HepG2 (cell line): ENCODE results near the gene KBTBD13. TPM values are rescaled to one million over a fixed set of nuclear protein-coding genes. Genes with fewer than 3 reads are reported as not detected.
A peak's percentile ranks its signal among the peaks of the same experiment; 100 is the strongest.

Experiments
- DPF2 ChIP-seq: sonication (generic); formaldehyde crosslinking; IDR thresholded peaks from 2 replicates; pipeline ENCODE4 v1.4.0; 2020; ENCODE audit warnings: mild to moderate bottlenecking, low read depth, missing genetic modification reagents, borderline replicate concordance
- ELF3 ChIP-seq: IDR thresholded peaks from 2 replicates; pipeline ENCODE4 v1.6.1; 2016; ENCODE audit warnings: missing genetic modification reagents, missing compliant biosample characterization
- GABPB1 ChIP-seq: IDR thresholded peaks from 2 replicates; pipeline ENCODE4 v1.6.1; 2016; ENCODE audit warnings: mild to moderate bottlenecking, missing genetic modification reagents, moderate library complexity, missing compliant biosample characterization
- GTF3A ChIP-seq: sonication (generic); formaldehyde crosslinking; conservative IDR thresholded peaks from 2 replicates; pipeline ENCODE4 v1.4.0; 2020; ENCODE audit warnings: mild to moderate bottlenecking, missing genetic modification reagents
- KDM3A ChIP-seq: IDR thresholded peaks from 2 replicates; pipeline ENCODE4 v1.6.1; 2018; ENCODE audit warnings: low read depth, missing compliant biosample characterization
- KDM6A ChIP-seq: IDR thresholded peaks from 2 replicates; pipeline ENCODE4 v1.6.1; 2016; ENCODE audit warnings: low read depth
- KMT2A ChIP-seq: sonication (generic); formaldehyde crosslinking; IDR thresholded peaks from 2 replicates; pipeline ENCODE4 v1.4.0; 2020; ENCODE audit warnings: missing genetic modification reagents
- MBD4 ChIP-seq: IDR thresholded peaks from 2 replicates; pipeline ENCODE4 v1.6.1; 2012; ENCODE audit warnings: low read length, inconsistent platforms, borderline replicate concordance
- MED1 ChIP-seq: sonication (generic); formaldehyde crosslinking; IDR thresholded peaks from 2 replicates; pipeline ENCODE4 v1.4.0; 2020; ENCODE audit warnings: missing genetic modification reagents
- MXD4 ChIP-seq: IDR thresholded peaks from 2 replicates; pipeline ENCODE4 v1.6.1; 2016; ENCODE audit warnings: mild to moderate bottlenecking, missing biosample characterization, missing genetic modification reagents
- NR2F2 ChIP-seq: IDR thresholded peaks from 2 replicates; pipeline ENCODE4 v1.6.1; 2012; ENCODE audit warnings: low read depth, inconsistent platforms, borderline replicate concordance
- PHF20 ChIP-seq: sonication (generic); formaldehyde crosslinking; IDR thresholded peaks from 2 replicates; pipeline ENCODE4 v1.5.0; 2020; ENCODE audit warnings: mild to moderate bottlenecking, missing genetic modification reagents
- PHF8 ChIP-seq: sonication (generic); formaldehyde crosslinking; IDR thresholded peaks from 2 replicates; pipeline ENCODE4 v1.5.0; 2020; ENCODE audit warnings: missing genetic modification reagents
- PPARG ChIP-seq: conservative IDR thresholded peaks from 2 replicates; pipeline ENCODE4 v1.6.1; 2016; ENCODE audit warnings: missing biosample characterization, missing genetic modification reagents
- SRF ChIP-seq: IDR thresholded peaks from 2 replicates; pipeline ENCODE4 v1.6.1; 2011; ENCODE audit warnings: mild to moderate bottlenecking, low read depth, low read length, moderate library complexity
- TBX2 ChIP-seq: sonication (generic); formaldehyde crosslinking; IDR thresholded peaks from 2 replicates; pipeline ENCODE4 v1.5.0; 2020; ENCODE audit warnings: missing genetic modification reagents, mild to moderate bottlenecking, borderline replicate concordance
- XRCC5 ChIP-seq: fragments of 200-400 bp; formaldehyde crosslinking; optimal IDR thresholded peaks from 2 replicates; pipeline ENCODE3; 2017; ENCODE audit warnings: mild to moderate bottlenecking, low read length
- YEATS2 ChIP-seq: sonication (generic); formaldehyde crosslinking; IDR thresholded peaks from 2 replicates; pipeline ENCODE4 v1.4.0; 2020; ENCODE audit warnings: missing genetic modification reagents, borderline replicate concordance
- ZNF282 ChIP-seq: fragments of 450-650 bp; IDR thresholded peaks from 2 replicates; pipeline ENCODE4 v1.6.1; 2018; ENCODE audit not compliant: partially characterized antibody
- ZNF629 ChIP-seq: sonication (generic); formaldehyde crosslinking; conservative IDR thresholded peaks from 2 replicates; pipeline ENCODE4 v1.5.0; 2020; ENCODE audit warnings: missing genetic modification reagents
- ZNF768 ChIP-seq: sonication (generic); formaldehyde crosslinking; IDR thresholded peaks from 2 replicates; pipeline ENCODE4 v1.4.0; 2020; ENCODE audit warnings: missing genetic modification reagents
- ZNF792 ChIP-seq: IDR thresholded peaks from 2 replicates; pipeline ENCODE4 v1.6.1; 2016
- ZNF891 ChIP-seq: sonication (generic); formaldehyde crosslinking; IDR thresholded peaks from 2 replicates; pipeline ENCODE4 v1.5.0; 2020; ENCODE audit warnings: mild to moderate bottlenecking, missing genetic modification reagents
- ZSCAN9 ChIP-seq: IDR thresholded peaks from 2 replicates; pipeline ENCODE4 v1.6.1; 2016; ENCODE audit warnings: borderline replicate concordance
- polyA plus RNA-seq, 8 experiments: library from polyadenylated mRNA; depleted of rRNA in 3 of 8; stranded (reverse) in 7 of 8; unstranded in 1 of 8; fragments of >200 nt; fragmentation: Illumina TruSeq in 4 of 8; extraction: Trizol in 4 of 8; gene quantifications; 2 replicates each; pipeline versions ENCODE4 v1.2.1 to v1.2.3, GENCODE V29; 2011 to 2016; ENCODE audit warnings: low read depth in 4 of 8, missing spikeins in 1 of 8, mixed read lengths in 1 of 8; ENCODE audit not compliant: insufficient read depth in 1 of 8
- total RNA-seq, 5 experiments: library from RNA; depleted of rRNA; stranded (reverse); fragments of >200 nt; fragmentation: Illumina TruSeq; extraction: Trizol; gene quantifications; 2 replicates each; pipeline ENCODE4 v1.2.3, GENCODE V29; 2016; ENCODE audit warnings: low read depth in 1 of 5
- TF ChIP-seq, protein P1 (sequence below): sonication (generic); formaldehyde crosslinking; IDR thresholded peaks from 2 replicates; pipeline ENCODE4 v1.4.0; 2020; ENCODE audit warnings: missing genetic modification reagents, mild to moderate bottlenecking, borderline replicate concordance
- TF ChIP-seq, protein P2 (sequence below): sonication (generic); formaldehyde crosslinking; IDR thresholded peaks from 2 replicates; pipeline ENCODE4 v1.4.0; 2020; ENCODE audit warnings: mild to moderate bottlenecking, missing genetic modification reagents
- TF ChIP-seq, protein P3 (sequence below): sonication (generic); formaldehyde crosslinking; IDR thresholded peaks from 2 replicates; pipeline ENCODE4 v1.8.0; 2022; ENCODE audit warnings: missing genetic modification reagents, mild to moderate bottlenecking, inconsistent platforms, borderline replicate concordance

Gene KBTBD13
- total and polyA plus RNA-seq, 2 of the 13 experiments (the other 11 are each of a cell fraction or from before 2014, with no cell fraction given): not detected

DNA sequence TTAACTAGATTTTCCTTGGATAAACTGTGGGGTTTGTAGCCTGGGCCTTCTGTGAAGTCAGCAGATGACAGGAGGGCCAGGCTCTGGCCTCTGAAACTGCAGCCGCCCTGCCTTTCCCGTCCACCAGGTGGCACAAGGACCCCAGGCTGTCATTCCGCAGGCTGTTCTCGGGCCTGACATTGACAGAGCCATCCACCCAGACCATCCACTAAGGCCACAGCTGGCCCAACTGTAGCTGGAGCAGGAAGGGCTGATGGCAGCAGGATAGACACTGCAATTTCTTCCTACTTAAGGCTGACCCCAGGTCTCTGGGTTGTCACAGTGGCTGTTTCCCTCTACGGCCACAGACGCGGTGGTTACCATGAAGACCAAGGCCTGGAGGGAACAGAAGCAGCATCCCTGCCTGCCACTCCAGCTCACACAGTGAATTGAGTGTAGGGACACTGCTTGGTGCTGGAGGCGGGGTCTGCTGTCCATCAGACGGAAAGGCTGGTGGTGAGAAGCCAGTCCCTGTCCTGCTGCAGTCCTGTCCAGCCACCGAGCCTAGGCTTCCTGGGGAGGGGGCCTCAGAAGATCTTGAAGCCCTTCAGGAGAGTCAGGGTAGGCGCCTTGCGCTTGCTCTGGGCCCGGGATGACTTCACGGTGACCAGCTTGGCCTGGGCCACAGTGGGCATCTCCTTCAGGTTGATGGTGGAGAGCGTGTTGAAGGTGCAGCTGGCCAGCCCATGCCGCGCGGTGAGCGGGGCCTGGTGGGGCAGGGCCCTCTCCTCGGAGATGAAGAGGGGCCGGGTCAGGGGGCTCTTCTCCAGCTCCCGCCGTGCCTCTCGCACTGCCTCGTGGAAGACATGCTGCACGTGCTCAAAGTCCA lies 22.0 kb upstream of the KBTBD13 start (continued):
- TF ChIP-seq ZSCAN9 (peak; percentile 85; the same call in 1 of the 2 replicates), ZNF768 (CRISPR knock-in tag) (peak; percentile 55; the same call in 1 of the 2 replicates), PHF8 (CRISPR knock-in tag) (0 out of 2 replicates have a peak, but pooled peaks have one; percentile 19), ELF3 (peak; percentile 63), SRF (no peak), KMT2A (CRISPR knock-in tag) (0 out of 2 replicates have a peak, but pooled peaks have one; percentile 35), MBD4 (no peak), ZNF792 (CRISPR knock-in tag) (0 out of 2 replicates have a peak, but pooled peaks have one; percentile 49), GABPB1 (CRISPR knock-in tag) (peak; percentile 50), NR2F2 (no peak; the same call in 1 of the 2 replicates), KDM3A (CRISPR knock-in tag) (0 out of 2 replicates have a peak, but pooled peaks have one; percentile 52), PPARG (CRISPR knock-in tag) (0 out of 2 replicates have a peak, but pooled peaks have one; percentile 19), XRCC5 (peak; percentile 61), ZNF891 (peak; percentile 23; the same call in 1 of the 2 replicates), DPF2 (CRISPR knock-in tag) (no peak), KDM6A (CRISPR knock-in tag) (no peak), PHF20 (CRISPR knock-in tag) (no peak), ZNF282 (no peak), MXD4 (CRISPR knock-in tag) (peak; percentile 65; the same call in 1 of the 2 replicates), YEATS2 (CRISPR knock-in tag) (peak; percentile 45; the same call in 1 of the 2 replicates), ZNF629 (no peak), TBX2 (CRISPR knock-in tag) (0 out of 2 replicates have a peak, but pooled peaks have one; percentile 16), GTF3A (0 out of 2 replicates have a peak, but pooled peaks have one; percentile 69), MED1 (CRISPR knock-in tag) (0 out of 2 replicates have a peak, but pooled peaks have one; percentile 43)
- TF ChIP-seq, protein P1, sequence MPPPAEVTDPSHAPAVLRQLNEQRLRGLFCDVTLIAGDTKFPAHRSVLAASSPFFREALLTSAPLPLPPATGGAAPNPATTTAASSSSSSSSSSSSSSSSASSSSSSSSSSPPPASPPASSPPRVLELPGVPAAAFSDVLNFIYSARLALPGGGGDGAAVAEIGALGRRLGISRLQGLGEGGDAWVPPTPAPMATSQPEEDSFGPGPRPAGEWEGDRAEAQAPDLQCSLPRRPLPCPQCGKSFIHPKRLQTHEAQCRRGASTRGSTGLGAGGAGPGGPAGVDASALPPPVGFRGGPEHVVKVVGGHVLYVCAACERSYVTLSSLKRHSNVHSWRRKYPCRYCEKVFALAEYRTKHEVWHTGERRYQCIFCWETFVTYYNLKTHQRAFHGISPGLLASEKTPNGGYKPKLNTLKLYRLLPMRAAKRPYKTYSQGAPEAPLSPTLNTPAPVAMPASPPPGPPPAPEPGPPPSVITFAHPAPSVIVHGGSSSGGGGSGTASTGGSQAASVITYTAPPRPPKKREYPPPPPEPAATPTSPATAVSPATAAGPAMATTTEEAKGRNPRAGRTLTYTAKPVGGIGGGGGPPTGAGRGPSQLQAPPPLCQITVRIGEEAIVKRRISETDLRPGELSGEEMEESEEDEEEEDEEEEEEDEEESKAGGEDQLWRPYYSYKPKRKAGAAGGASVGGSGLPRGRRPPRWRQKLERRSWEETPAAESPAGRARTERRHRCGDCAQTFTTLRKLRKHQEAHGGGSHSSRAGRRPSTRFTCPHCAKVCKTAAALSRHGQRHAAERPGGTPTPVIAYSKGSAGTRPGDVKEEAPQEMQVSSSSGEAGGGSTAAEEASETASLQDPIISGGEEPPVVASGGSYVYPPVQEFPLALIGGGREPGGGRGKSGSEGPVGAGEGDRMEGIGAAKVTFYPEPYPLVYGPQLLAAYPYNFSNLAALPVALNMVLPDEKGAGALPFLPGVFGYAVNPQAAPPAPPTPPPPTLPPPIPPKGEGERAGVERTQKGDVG: peak; percentile 11; the same call in 1 of the 2 replicates
- TF ChIP-seq, protein P2, sequence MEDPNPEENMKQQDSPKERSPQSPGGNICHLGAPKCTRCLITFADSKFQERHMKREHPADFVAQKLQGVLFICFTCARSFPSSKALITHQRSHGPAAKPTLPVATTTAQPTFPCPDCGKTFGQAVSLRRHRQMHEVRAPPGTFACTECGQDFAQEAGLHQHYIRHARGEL: 0 out of 2 replicates have a peak, but pooled peaks have one; percentile 17
- TF ChIP-seq, protein P3, sequence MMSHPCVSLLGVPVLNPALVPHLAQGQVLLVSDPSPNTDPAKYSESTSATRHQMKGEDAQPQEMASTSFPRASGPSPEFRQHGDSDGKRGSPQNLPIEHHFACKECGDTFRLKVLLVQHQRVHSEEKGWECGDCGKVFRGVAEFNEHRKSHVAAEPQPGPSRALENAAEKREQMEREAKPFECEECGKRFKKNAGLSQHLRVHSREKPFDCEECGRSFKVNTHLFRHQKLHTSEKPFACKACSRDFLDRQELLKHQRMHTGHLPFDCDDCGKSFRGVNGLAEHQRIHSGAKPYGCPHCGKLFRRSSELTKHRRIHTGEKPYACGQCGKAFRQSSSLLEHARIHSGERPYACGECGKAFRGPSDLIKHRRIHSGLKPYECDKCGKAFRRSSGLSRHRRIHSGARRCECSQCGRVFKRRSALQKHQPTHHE (CRISPR knock-in tag): no peak
